H9 (cell line): ENCODE measurements around the gene PCNX2. TPM values are rescaled to one million over a fixed set of nuclear protein-coding genes. Genes with fewer than 3 reads are reported as not detected.

Source experiments
- DNase-seq: peaks from one replicate; pipeline ENCODE4 v3.0.0-alpha.2; 2017
- H2AFZ ChIP-seq: one replicate; pipeline ENCODE4 v1.6.1; 2013; ENCODE audit warnings: mild to moderate bottlenecking, low read length, control low read depth, moderate library complexity
- H2AK5ac ChIP-seq: 2 replicates; pipeline ENCODE4 v1.6.1; 2013; ENCODE audit warnings: low read length, control low read depth, mixed read lengths; ENCODE audit not compliant: insufficient read length
- H2BK120ac ChIP-seq: one replicate; pipeline ENCODE4 v1.6.1; 2013; ENCODE audit warnings: low read depth, mild to moderate bottlenecking, low read length, control low read depth, inconsistent platforms; ENCODE audit not compliant: poor library complexity, severe bottlenecking
- H2BK12ac ChIP-seq: 2 replicates; pipeline ENCODE4 v1.6.1; 2013; ENCODE audit warnings: low read length, control low read depth, mixed read lengths, low read depth; ENCODE audit not compliant: insufficient read length
- H2BK15ac ChIP-seq: 2 replicates; pipeline ENCODE4 v1.6.1; 2013; ENCODE audit warnings: low read depth, low read length, control low read depth
- H2BK20ac ChIP-seq: one replicate; pipeline ENCODE4 v1.6.1; 2013; ENCODE audit warnings: low read depth, mild to moderate bottlenecking, low read length, control low read depth, inconsistent platforms; ENCODE audit not compliant: poor library complexity, severe bottlenecking
- H2BK5ac ChIP-seq: 2 replicates; pipeline ENCODE4 v1.6.1; 2013; ENCODE audit warnings: low read length, control low read depth, mixed read lengths; ENCODE audit not compliant: insufficient read length
- H3K14ac ChIP-seq: 2 replicates; pipeline ENCODE4 v1.6.1; 2013; ENCODE audit warnings: low read length, control low read depth; ENCODE audit not compliant: insufficient read depth
- H3K18ac ChIP-seq: 2 replicates; pipeline ENCODE4 v1.6.1; 2013; ENCODE audit warnings: low read depth, mild to moderate bottlenecking, mixed read lengths, low read length, control low read depth; ENCODE audit not compliant: insufficient read length
- H3K23ac ChIP-seq: 2 replicates; pipeline ENCODE4 v1.6.1; 2013; ENCODE audit warnings: low read length, control low read depth, mixed read lengths, low read depth; ENCODE audit not compliant: insufficient read length
- H3K23me2 ChIP-seq: 2 replicates; pipeline ENCODE4 v1.6.1; 2013; ENCODE audit warnings: low read depth, mild to moderate bottlenecking, mixed read lengths, low read length, control low read depth; ENCODE audit not compliant: insufficient read length, poor library complexity, severe bottlenecking
- H3K27ac ChIP-seq: 2 replicates; pipeline ENCODE4 v1.5.1; 2013; ENCODE audit warnings: low read length, control low read depth, mixed read lengths, low read depth; ENCODE audit not compliant: insufficient read length
- H3K27me3 ChIP-seq: 2 replicates; pipeline ENCODE4 v1.6.1; 2013; ENCODE audit warnings: low read length, control low read depth, inconsistent platforms; ENCODE audit not compliant: insufficient read depth
- H3K4ac ChIP-seq: 2 replicates; pipeline ENCODE4 v1.6.1; 2013; ENCODE audit warnings: low read depth, mild to moderate bottlenecking, control low read depth, inconsistent platforms, low read length, moderate library complexity
- H3K4me1 ChIP-seq: 2 replicates; pipeline ENCODE4 v1.6.1; 2013; ENCODE audit warnings: low read length, control low read depth, inconsistent platforms; ENCODE audit not compliant: insufficient read depth
- H3K4me2 ChIP-seq: 2 replicates; pipeline ENCODE4 v1.6.1; 2013; ENCODE audit warnings: low read length, control low read depth, mixed read lengths; ENCODE audit not compliant: insufficient read length, insufficient read depth
- H3K56ac ChIP-seq: 2 replicates; pipeline ENCODE4 v1.6.1; 2013; ENCODE audit warnings: low read depth, mild to moderate bottlenecking, mixed read lengths, low read length, control low read depth; ENCODE audit not compliant: insufficient read length
- H3K79me1 ChIP-seq: 2 replicates; pipeline ENCODE4 v1.6.1; 2013; ENCODE audit warnings: low read depth, mild to moderate bottlenecking, moderate library complexity, low read length, control low read depth, inconsistent platforms; ENCODE audit not compliant: insufficient read depth, poor library complexity, severe bottlenecking
- H3K79me2 ChIP-seq: 2 replicates; pipeline ENCODE4 v1.6.1; 2013; ENCODE audit warnings: low read length, control low read depth, inconsistent platforms; ENCODE audit not compliant: insufficient read depth
- H3K9ac ChIP-seq: 2 replicates; pipeline ENCODE4 v1.6.1; 2013; ENCODE audit warnings: low read length, control low read depth, mixed read lengths; ENCODE audit not compliant: insufficient read length; ENCODE audit errors: extremely low read depth
- H3K9me3 ChIP-seq: one replicate; pipeline ENCODE4 v1.6.1; 2013; ENCODE audit warnings: low read depth, low read length, inconsistent platforms; ENCODE audit not compliant: control insufficient read depth
- H3T11ph ChIP-seq: one replicate; pipeline ENCODE4 v1.6.1; 2013; ENCODE audit warnings: mild to moderate bottlenecking, low read length, control low read depth, inconsistent platforms
- H4K20me1 ChIP-seq: one replicate; pipeline ENCODE4 v1.6.1; 2013; ENCODE audit not compliant: control insufficient read depth, insufficient read length, insufficient read depth
- H4K5ac ChIP-seq: 2 replicates; pipeline ENCODE4 v1.6.1; 2013; ENCODE audit warnings: low read depth, mild to moderate bottlenecking, mixed read lengths, low read length, control low read depth; ENCODE audit not compliant: insufficient read length
- H4K8ac ChIP-seq: replicated peaks from 2 replicates; pipeline ENCODE4 v1.6.1; 2013; ENCODE audit warnings: low read length, control low read depth, mixed read lengths, low read depth; ENCODE audit not compliant: insufficient read length
- H4K91ac ChIP-seq: 2 replicates; pipeline ENCODE4 v1.6.1; 2013; ENCODE audit warnings: low read depth, mild to moderate bottlenecking, moderate library complexity, mixed read lengths, low read length, control low read depth; ENCODE audit not compliant: insufficient read length
- H3K27ac Mint-ChIP-seq, 3 experiments: 2 replicates in 2 of 3; 3 replicates in 1 of 3; pipeline ENCODE4 v1.8.0; 2020 to 2021; ENCODE audit warnings: mixed read lengths in 3 of 3, mild to moderate bottlenecking in 1 of 3, moderate library complexity in 1 of 3
- H3K27me3 Mint-ChIP-seq: 2 replicates; pipeline ENCODE4 v1.8.0; 2021; ENCODE audit warnings: low read depth, mild to moderate bottlenecking, moderate library complexity, mixed read lengths
- H3K36me3 Mint-ChIP-seq, 3 experiments: 2 replicates in 2 of 3; 3 replicates in 1 of 3; pipeline ENCODE4 v1.8.0; 2020 to 2021; ENCODE audit warnings: low read depth in 3 of 3, mixed read lengths in 3 of 3; ENCODE audit not compliant: insufficient read depth in 1 of 3
- H3K4me1 Mint-ChIP-seq, 2 experiments: 2 replicates each; pipeline ENCODE4 v1.8.0; 2020; ENCODE audit warnings: mixed read lengths in 2 of 2
- H3K4me3 Mint-ChIP-seq, 2 experiments: 2 replicates in 1 of 2; 3 replicates in 1 of 2; pipeline ENCODE4 v1.8.0; 2020 to 2021; ENCODE audit warnings: mild to moderate bottlenecking in 2 of 2, mixed read lengths in 2 of 2, moderate library complexity in 1 of 2
- H3K9me3 Mint-ChIP-seq, 2 experiments: 2 replicates in 1 of 2; 3 replicates in 1 of 2; pipeline ENCODE4 v1.8.0; 2020; ENCODE audit warnings: mild to moderate bottlenecking in 2 of 2, mixed read lengths in 2 of 2, moderate library complexity in 1 of 2
- WGBS: extraction: QIAGEN DNeasy Blood & Tissue Kit; methylation state at CpG from one replicate; pipeline ENCODE4 v1.1.7; 2013; ENCODE audit warnings: missing lambda C conversion rate, low lambda C conversion rate, mixed read lengths; ENCODE audit not compliant: insufficient read length; ENCODE audit errors: extremely low coverage; 5-methylcytosine and 5-hydroxymethylcytosine counted together
- total RNA-seq: library from RNA; stranded (reverse); gene quantifications from 2 replicates; pipeline ENCODE4 v1.2.1, GENCODE V29; 2021
- TF ChIP-seq, protein P1 (sequence below): fragments of 200-600 bp; sonication (generic); conservative IDR thresholded peaks from 3 replicates; pipeline ENCODE4 v1.8.0; 2021; ENCODE audit warnings: antibody characterized with exemption, mild to moderate bottlenecking

The PCNX2 gene
- total RNA-seq, 1 experiment from 2014 or later: 45.1 TPM

DNA sequence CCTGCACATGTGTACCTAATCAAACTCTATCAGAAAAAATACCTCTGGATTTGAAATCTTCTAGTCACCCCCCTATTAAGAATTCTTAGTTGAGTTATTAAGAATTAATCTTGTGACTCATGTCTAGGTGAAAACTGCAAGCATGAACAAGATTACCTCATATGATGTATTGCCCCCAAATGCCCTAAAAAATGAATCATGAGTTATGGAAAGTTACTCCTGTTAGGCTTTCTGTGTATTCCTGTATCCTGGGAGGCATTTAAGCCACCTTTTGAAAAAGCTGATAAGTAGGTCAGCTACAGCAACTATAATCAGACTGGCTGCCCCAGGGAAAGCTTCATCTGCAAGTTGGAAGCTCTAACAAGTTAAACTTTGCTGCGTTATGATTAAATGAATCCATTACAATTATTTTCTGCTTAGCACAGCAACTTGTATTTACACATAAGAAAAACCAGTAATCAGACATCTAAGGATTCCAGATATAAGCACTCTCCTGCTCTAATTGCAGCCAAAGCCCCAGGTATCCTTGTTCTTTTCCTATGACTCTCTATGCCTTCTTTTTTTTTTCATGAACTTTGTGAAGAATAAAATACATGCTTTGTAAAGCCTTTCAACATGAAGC lies 197.5 kb downstream of the PCNX2 start:
- H2BK5ac ChIP-seq: no peak overlapping the region
- no peaks in the 10 kb centered on the region for H3K4me1 ChIP-seq
- no peaks in the 10 kb centered on the region for H3K79me1 ChIP-seq
- no peaks in the 10 kb centered on the region for H4K20me1 ChIP-seq
- H4K91ac ChIP-seq: no peak overlapping the region
- no peak overlapping the region for H2AFZ ChIP-seq
- H2BK20ac ChIP-seq: no peak overlapping the region
- peaks cover 4% of the 10 kb centered on the region in 2 experiments; a peak in 3 of 4 replicates for H3K4me1 Mint-ChIP-seq
- TF ChIP-seq, protein P1, sequence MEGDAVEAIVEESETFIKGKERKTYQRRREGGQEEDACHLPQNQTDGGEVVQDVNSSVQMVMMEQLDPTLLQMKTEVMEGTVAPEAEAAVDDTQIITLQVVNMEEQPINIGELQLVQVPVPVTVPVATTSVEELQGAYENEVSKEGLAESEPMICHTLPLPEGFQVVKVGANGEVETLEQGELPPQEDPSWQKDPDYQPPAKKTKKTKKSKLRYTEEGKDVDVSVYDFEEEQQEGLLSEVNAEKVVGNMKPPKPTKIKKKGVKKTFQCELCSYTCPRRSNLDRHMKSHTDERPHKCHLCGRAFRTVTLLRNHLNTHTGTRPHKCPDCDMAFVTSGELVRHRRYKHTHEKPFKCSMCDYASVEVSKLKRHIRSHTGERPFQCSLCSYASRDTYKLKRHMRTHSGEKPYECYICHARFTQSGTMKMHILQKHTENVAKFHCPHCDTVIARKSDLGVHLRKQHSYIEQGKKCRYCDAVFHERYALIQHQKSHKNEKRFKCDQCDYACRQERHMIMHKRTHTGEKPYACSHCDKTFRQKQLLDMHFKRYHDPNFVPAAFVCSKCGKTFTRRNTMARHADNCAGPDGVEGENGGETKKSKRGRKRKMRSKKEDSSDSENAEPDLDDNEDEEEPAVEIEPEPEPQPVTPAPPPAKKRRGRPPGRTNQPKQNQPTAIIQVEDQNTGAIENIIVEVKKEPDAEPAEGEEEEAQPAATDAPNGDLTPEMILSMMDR: no peak
- no peak overlapping the region for H3K4me2 ChIP-seq
- no CpG with 5 or more reads among the region's 1 CpG for WGBS
- H3K9me3 ChIP-seq: no peaks in the 10 kb centered on the region
- no peak overlapping the region for H3T11ph ChIP-seq
- DNase-seq: no peak
- H3K27ac Mint-ChIP-seq: no peak overlapping the region; a peak in 1 of 7 replicates
- H3K27me3 Mint-ChIP-seq: no peaks in the 10 kb centered on the region
- no peak overlapping the region for H2BK15ac ChIP-seq
- H2BK12ac ChIP-seq: no peak overlapping the region
- H3K27me3 ChIP-seq: no peaks in the 10 kb centered on the region
- H4K8ac ChIP-seq: no peak overlapping the region
- no peaks in the 10 kb centered on the region for H3K79me2 ChIP-seq
- H2AK5ac ChIP-seq: no peak overlapping the region
- no peaks in the 10 kb centered on the region for H3K23me2 ChIP-seq
- H3K36me3 Mint-ChIP-seq: peaks cover 0 to 5% (median 3%) of the 10 kb centered on the region in 3 experiments; a peak in 4 of 7 replicates
- no peak overlapping the region for H3K14ac ChIP-seq
- no peaks in the 10 kb centered on the region for H3K9me3 Mint-ChIP-seq
- H2BK120ac ChIP-seq: no peak overlapping the region
- no peak overlapping the region for H3K4me3 Mint-ChIP-seq
- H3K56ac ChIP-seq: no peak overlapping the region
- no peak overlapping the region for H3K27ac ChIP-seq
- H3K4ac ChIP-seq: no peak overlapping the region
- H3K18ac ChIP-seq: no peak overlapping the region
- no peak overlapping the region for H4K5ac ChIP-seq
- no peak overlapping the region for H3K23ac ChIP-seq
- no peak overlapping the region for H3K9ac ChIP-seq
